Daoy (cell line): ENCODE results near the gene NADK. TPM values are rescaled to one million over a fixed set of nuclear protein-coding genes. Genes with fewer than 3 reads are reported as not detected.
"Not testable (repeated sequence)": the region's sequence is repeated elsewhere in the genome, so short reads cannot be mapped to it uniquely, and the experiment has no call there.

Experiments used
- DNase-seq: peaks from one replicate; pipeline ENCODE4 v3.0.0-alpha.2; 2015; ENCODE audit warnings: low read depth
- total RNA-seq: library from RNA; depleted of rRNA; stranded (reverse); fragments of >200 nt; shearing (Covaris generic); gene quantifications from 2 replicates; pipeline ENCODE4 v1.2.3, GENCODE V29; 2014

NADK gene
- total RNA-seq, 1 experiment from 2014 or later, result 39.5 TPM

DNA sequence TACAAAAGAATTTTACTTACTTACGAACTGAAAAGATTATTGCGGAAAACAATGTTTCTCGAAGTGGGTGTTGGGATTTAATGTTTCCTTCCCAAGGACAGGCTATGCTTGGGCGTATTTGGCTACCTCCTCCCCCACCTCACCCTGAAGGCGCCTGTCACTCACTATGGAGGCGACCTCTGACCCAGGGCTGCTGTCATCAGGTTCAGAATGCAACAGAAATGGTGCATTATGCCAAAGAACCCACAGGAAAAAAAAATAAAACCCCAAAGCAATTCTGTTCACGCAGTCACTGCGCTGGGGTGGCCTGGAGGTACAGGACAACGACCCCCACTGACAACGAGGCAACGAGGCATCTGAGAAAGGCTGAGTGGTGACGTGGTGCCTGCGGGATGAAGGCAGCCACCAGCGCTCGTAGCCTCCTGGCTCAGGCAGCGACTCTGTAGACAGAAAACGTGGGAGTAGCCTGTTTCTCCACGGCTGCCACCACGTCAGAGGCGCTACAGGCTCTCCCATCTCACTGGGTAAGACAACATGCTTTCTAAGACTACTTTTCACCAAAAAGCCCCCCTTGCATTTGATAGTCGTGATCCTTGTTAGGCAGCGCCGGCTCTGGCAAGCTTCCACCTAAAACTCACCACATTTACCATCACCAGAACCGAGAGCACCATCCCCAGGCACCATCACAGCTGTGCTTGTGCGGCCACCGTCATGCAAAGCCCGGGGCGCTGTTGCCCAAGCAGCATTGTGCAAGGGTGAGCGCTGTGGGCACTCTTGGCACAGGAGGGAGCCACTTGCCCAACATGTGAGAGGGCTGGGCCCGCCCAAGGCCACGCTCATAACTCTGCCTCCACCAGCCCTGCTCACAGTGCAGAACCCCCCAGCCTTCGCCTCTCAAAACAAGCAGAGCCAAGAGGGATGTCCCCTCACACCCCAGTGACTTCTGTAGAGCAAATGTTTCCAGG, 14.3 kb downstream of the NADK start:
- DNase-seq, result no peak

DNA sequence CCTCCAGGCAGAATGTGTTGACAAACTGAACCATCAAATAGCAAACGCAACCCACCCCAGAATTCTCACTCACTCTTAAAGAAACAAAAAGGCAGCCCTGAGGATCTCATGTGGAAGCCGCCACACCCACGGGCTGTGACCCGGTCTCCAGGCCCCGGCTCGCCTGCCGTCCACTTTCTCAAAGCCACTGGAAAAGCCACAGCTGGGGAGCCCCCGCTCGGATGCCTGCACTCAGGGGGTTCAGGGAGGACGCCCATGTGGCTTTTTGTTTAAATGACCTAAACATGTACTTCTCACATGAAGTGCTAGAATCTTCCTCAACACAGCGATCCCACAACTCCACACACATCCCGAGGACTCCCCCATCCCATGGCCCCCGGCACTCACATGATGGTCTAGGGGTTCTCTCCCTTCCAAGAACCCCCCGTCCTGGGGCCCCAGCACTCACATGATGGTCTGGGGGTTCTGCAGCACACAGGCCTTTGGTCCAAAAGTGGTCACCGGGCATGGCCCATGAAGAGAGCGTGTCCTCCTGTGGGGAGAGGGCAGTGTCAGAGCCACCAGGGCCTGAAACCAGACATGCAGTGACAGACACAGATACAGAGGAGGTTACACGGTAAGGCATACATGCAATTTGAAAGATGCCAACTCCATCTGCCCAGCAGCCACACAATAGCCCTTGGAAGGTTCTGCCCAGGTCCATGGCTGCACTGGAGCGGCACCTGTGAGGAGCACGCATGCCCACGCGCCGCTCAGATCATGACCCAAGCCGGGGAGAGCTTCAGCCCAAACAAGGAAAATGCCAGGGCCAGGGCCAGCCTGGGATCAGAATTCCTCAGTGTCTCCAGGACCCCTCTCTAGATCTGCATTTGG, 16.5 kb downstream of the NADK start:
- DNase-seq, result no peak

DNA sequence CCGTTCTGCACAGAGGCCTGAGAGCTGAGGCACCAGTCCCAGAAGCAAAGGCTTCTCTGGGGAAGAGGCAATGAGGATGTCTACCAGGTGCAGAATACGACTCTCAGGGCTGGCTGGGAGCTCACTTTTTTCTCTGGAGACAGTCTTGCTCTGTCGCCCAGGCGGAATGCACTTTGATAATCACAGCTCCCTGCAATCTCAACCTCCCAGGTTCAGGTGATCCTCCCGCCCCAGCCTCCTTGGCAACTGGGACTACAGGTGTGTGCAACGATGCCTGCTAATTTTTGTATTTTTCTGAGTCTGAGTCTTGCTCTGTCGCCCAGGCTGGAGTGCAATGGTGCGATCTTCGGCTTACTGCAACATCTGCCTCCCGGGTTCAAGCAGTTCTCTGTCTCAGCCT, 17.6 kb downstream of the NADK start:
- no peak for DNase-seq

DNA sequence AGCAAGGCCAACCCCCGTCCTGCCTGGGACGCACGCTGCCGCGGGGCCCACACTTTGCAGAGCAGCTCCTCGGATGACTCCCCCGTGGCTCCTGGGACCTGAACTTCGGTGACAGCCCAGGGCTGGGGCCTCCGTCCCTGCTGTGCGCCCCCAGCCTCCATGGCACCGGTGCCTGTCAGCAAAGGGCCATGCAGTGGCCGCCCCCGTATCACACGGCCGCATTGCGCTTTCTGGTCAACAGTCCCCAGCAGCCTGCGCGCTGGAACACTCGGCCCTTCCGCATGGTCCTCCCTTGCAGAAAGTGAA, 18.0 kb downstream of the NADK start:
- DNase-seq, result no peak

DNA sequence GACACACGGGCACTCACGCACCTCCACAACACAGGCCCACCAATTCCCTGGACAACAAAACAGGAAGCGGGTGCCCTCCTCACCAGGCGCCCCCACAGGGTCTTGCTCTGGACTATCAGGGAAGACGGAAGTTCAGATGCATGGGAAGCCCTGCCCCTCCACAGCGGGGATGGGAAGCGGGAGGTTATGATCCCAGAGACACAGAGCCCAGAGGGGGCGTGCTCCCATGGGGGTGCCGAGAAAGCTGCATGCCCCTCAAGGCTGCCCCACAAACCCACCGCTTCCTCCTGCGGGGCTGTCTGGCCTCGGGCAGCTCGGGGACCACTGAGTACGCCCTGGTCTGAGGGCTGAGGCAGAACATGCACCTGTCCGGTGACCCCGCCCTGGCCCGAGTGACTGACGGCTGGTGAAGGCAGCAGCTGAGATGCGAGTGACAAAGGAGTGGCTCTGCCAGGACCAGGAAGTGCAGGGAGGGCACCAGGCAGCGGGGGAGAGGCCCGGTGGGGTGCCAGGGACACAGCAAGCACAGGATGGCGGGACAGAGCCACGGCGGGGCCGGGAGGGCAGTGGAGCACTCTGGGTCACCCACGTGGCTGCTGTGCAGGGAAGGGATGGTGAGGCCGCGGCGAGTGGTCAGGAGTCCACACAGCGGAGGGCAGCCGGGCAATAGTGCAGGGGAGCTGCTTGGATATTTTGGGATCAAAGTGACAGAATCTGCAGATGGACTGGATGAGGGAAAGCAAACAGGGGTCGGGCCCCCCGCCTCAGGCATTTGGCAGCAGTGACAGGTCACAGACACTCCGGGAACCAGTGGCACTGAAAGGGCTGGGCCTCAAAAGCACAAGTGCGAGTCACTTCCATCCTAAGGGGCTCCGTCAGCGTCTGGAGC, 18.6 kb downstream of the NADK start:
- DNase-seq, result no peak

DNA sequence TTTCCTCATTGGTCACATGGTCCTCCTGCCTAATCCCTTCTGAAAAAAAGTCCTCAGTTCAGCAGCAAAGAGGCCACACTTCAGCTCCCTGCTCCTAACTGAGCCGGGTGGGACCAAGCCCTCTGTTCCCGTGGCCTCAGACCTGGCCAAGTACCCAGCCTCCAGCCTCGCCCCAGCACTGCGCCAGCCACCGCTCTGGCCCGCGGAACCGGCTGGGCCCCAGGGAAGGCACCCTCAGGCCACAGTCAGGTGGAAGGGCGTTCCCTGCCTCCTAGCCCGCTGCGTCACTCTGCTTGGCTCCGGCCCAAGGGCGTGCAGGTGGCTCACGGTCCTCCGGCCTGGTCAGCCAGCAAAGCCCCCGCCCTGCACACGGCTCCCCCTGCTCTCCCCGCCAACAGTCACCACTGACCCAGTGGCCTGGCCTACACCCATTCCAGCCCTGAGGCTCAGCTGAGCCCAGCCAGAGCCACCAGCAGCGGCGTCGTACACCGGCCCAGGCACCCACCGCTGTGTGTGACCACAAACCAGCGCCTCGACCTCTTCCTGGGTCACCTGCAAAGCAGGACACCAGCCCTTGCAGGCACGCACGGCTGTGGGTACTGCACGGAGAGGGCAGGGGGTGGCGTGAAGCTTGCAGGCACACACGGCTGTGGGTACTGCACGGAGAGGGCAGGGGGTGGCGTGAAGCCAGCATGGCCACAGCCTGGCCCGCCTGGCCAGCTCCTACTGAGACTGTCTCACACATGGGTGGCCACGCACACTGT, 19.4 kb downstream of the NADK start:
- no peak for DNase-seq

DNA sequence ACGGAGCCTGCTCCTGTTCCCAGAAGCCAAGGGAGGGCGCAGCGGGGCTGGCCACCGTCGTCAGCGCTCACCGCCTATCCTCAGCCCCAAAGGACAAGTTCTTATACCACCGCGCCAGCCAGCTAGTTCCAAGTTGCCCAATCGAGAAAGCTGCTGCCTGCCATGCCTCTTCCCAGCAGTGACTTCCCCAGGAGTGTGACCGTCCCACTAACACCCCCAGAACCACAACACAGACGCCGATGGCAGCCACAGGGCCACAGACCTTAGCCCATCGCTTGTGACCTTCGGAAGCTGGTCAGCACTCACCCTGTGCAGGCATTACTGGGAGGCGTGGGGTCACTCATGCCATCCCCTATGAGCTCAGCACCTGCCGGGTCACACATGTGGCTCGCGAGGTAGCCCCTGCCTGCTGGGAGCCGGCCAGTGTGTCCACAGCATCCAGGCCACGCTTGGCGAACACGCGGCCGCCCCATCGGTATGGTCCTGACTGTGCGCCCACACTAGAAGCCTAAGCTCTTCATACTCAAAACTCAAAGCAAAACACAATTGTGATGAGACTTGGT, 20.1 kb downstream of the NADK start:
- no peak for DNase-seq

DNA sequence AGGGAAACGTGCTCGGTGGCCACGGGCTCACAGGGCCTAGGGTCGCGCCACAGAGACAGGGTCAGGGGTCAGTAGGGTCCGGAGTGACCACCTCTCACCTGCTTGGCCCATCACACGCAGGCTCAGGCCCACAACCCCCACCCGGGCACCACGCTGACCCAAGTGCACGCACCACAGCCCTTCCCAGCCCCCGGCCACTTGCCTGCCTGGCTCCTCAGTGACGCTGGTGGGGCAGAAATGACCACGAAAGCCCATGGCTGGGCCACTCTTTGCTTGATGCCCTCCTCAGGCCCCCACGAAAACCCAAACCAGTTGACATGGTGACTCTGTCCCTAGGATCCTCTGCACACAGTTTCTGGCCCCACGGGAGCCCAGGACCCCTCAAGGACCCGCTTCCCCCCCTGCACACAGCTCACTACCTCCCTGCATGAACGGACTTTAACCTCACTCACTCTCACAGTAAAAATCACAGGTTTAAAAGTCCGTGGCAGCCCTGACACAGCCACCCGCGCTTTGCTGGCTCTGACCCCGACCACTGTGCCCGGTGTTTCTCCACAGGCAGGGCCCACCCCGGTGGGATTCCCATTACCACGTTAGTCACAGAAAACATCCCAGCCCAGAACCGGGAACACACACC, 20.7 kb downstream of the NADK start:
- DNase-seq, result no peak

DNA sequence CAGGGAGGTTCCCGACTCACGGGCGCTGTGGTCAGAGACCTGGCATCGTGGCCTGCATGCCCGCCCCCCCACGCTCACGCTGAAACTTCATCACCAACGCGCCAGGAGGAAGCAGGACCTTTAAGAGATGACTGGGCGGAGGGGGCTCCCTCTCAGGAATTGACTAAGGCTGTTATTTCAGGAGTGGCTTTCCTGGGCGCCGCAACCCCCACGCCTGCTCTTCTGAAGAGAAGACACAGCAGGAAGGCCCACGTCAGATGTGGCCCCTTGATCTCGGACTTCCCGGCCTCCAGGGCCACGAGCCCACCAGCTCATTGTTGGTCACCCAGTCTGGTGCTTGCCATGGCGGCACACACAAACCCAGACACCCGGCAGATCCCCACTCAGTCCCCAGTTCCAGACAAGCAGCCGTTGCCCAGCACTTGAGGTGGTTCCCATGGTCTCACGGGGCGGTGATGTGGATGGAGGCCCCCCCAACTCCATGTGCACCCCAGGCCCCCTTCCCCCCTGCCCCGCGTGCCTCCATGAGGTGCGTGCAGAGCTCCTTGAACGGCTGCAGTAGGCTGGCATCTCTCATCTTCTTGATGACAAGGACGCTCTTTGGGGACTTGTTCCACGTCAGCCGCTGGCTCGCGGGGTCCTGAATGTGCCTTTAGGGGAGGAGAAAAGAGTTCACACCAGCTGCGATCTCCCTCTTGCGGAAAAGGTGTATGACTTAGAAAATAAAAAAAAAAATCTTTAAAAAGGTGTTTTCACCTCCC, 21.4 kb downstream of the NADK start:
- no peak for DNase-seq

DNA sequence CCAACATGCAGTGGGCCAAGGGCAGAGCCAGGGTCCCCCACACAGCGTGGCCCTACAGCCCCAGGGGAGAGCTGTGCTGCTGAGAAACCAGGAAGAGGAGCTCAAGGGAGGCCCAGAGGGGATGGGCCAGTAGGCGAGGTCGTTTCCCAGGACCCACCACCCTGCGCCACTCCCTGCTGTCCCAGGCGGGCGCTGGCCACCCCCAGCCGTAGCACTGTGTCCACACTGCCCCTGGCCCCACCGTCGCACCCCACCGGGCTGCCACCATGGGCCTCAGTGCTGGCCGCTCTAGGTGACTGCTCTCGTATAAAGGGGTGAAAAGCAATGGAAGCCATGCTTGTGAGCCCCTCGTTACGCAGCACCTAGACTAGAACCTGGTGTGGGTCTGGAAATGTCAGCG, 22.4 kb downstream of the NADK start:
- DNase-seq, result no peak

DNA sequence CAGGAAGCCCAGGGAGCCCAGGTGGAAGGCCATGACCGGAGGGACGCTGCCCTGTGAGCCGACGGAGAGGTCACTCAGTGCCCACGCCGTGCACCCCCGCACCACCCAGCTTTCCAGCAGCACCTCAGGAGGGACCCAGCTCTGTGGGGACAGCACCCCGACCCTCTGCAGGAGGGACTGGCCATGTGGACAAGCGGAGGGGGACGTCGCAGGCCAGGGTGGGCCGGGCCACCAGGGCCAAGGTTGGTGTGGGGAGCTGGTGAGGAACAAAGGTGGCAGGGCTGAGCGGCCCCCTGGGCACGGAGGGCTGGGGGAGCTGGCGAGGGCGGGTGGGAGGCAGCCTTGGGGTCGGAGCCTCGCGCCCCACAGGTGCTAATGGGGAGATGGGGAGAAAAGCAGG, 22.8 kb downstream of the NADK start:
- DNase-seq, result no peak

DNA sequence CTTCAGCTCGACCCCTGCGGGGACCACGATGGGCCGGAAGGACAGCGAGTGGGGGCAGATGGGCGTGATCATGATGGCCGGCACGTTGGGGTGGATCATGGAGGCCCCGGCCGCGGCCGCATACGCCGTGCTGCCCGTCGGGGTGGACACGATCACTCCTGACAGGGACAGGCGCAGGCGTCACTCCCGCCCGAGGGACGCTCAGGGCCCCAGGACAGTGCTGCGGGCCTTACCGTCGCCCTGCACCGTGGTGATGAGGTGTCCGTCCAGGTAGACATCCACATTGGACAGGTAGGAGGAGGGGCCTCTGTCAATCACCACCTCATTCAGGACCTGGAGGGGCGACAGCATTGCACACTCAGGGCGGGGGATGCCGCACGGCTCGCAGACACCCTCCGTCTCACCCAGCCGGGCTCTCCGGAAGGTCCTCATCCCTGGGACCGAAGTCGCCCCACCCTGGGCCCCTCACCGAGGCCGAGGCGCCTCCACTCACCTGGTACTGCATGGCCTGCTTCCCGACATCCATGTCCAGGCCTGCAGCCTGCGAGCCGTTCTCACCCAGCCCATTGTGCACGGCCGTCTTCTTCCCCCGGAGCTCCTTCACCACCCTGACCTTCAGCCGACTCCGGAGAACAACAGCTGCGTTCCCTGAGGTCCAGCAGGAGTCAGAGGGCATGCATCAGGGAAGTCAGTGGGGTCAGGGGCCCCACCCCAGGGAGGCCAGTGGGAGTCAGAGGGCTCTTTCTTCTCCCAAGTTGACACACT, 24.0 kb downstream of the NADK start:
- no peak for DNase-seq

DNA sequence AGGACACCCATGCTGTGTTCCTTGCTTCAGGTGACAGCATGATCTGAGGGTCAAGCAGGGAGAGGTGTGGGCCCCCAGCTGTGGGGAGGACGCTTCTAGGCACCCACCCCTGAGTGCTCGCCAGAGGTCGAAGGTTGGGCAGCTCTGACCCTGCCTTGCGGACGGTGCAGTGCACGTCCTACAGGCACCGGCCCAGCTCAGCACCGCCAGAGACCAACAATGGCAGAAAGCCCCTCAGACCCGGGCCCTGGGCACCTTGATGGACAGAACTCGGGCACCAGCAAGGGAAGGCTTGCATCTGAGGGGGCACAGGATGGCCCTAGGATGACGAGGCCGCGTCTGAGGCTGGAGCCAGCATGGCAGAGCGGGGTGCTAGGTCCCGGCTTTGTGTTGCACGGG, 24.7 kb downstream of the NADK start:
- DNase-seq, result no peak

DNA sequence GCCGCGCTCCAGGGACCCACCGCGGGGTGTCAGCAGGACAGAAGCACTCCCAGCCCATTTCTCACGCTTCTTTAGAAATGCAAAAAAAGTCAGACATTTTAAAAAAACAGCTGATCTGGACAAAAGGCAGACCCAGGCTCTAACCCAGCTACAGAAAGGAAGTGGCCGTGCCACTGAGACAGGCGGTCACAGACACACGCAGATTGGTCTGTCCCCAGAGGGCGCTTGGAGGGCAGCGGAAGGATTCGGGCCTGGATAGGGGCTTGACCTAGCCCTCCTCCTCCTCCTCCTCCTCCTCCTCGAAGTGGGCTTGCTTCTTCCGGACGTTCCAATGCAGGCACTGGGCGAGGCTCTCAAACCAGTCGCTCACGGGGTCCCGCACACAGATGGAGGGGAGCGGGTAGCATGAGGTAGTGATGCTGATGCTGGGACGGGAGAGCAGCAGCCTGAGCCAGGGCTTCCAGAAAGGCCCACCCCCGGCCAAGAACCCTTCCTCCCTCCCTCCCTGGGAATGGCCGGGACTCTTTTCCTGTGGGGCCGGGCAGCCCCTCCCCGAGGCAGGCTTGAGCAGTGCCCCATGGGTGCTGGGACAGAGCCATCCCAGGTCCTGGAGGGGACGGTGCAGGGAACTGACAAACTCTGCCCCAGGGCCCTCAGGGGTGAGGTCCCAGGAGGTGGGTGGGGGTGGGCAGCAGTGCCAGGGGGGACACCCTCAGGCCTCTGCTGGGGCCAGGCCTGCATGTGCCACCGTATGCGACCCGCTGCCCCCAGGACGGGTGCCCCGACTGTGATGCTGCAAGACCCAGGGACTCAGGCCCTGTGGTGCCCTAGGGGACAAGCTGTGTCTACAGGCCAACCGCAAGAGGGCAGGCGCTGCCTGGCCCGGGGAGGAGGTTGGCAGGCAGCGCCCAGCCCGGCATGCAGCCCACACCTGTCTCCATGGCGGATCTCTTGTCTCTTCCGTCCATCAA, 25.3 kb downstream of the NADK start:
- DNase-seq, result no peak

DNA sequence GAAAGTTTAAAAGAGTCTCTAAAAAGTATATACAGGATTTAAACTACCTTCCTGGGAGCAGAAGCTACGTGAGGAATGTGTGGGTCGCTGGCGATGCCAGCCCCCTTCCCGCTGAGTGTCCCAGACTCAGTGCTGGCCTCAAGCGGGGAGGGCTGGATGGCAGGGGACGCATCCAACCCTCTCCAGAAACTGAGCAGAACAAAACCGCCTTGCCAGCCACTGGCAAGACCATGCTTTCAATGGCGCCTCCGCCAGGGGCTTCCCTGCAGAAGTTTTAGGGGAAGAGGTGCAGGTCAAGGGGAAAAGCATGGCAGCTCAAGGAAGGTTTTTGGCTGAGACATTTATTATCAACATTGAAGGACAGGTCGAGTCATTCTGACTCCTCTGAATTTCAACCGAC, 26.1 kb downstream of the NADK start:
- DNase-seq, result no peak

DNA sequence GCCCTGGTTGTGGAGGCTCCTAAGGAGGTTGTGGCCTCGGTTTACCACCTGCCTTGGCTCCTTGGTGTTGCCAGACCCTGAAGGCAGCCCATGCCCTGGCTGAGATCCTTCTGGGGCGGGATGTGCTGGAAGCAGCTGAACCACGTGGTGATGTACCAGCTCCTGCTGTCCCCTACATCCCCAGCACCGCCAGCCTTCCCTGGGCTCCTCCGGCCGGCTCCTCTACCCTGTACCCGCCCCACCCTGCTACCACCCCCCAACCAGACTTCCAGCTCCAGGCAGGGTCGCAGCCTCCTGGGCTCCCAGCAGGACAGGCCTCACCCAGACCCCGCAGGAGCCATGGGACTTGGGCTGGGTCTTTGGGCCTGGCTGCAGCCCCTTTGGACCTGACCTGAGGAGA, 28.3 kb downstream of the NADK start:
- not testable (repeated sequence) for DNase-seq

DNA sequence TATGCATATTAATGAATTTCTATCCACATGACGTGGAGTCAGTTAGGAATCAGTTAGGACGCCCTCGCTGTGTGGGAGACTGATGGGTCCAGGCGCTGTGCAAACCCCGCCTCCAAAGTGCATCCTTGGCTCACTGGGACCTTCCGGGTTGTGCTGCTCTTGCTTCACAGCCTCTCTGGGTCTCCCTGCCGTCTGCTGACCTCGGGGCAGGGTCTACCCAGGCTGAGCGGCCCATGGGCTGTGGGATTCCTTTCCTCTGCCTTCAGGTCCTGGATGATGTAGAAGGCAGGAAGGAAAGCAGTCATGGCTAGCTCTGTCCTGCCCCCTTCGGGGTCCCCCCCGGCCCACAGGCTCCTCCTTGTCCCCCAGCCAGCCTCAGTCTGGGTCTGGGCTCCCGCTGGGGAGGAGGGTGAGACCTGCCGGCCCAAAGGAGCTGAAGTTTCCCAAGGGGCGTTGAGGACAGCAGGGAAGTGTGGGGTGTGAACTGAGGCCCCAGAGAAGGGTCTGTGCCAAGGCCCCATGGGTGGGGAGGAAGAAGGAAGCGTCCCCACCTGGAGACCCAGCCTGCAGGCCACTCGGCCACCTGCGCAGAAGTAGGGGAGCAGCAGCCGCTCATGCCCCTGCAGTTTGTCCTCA, 29.5 kb downstream of the NADK start:
- no peak for DNase-seq
